OCI-LY3 (cell line): ENCODE measurements around the gene DIP2C.

Experiments
- H2AFZ ChIP-seq: fragments of 200-600, 300-600 bp; shearing (Covaris generic); 2 replicates; pipeline ENCODE4 v1.6.0; 2014; ENCODE audit warnings: antibody characterized with exemption, low read depth, low read length
- H3K27ac ChIP-seq: fragments of 200-600, 300-600 bp; sonication (generic); 2 replicates; pipeline ENCODE4 v1.5.1; 2014; ENCODE audit warnings: mild to moderate bottlenecking, low read length, moderate library complexity, mixed read lengths
- H3K27me3 ChIP-seq: fragments of 200-600, 300-600 bp; sonication (generic); 2 replicates; pipeline ENCODE4 v1.6.1; 2014; ENCODE audit warnings: low read depth, low read length, mixed read lengths
- H3K36me3 ChIP-seq: fragments of 200-600, 300-600 bp; sonication (generic); replicated peaks from 2 replicates; pipeline ENCODE3; 2014; ENCODE audit warnings: low read depth, low read length, mixed read lengths
- H3K4me1 ChIP-seq: fragments of 300-600, 200-600 bp; sonication (generic); 2 replicates; pipeline ENCODE4 v1.6.1; 2014; ENCODE audit warnings: low read length, mixed read lengths
- H3K4me2 ChIP-seq: fragments of 200-600, 300-600 bp; sonication (generic); 2 replicates; pipeline ENCODE4 v1.6.1; 2014; ENCODE audit warnings: low read length, mixed read lengths
- H3K4me3 ChIP-seq: fragments of 300-600, 200-600 bp; sonication (generic); 2 replicates; pipeline ENCODE4 v1.5.1; 2014; ENCODE audit warnings: antibody characterized with exemption, mild to moderate bottlenecking, low read length, moderate library complexity
- H3K79me2 ChIP-seq: fragments of 300-600, 200-600 bp; shearing (Covaris generic); 2 replicates; pipeline ENCODE4 v1.6.1; 2014; ENCODE audit warnings: mild to moderate bottlenecking, low read length, mixed read lengths
- H3K9ac ChIP-seq: fragments of 300-600, 200-600 bp; shearing (Covaris generic); 2 replicates; pipeline ENCODE4 v1.6.0; 2014; ENCODE audit warnings: mild to moderate bottlenecking, low read length, moderate library complexity
- H3K9me3 ChIP-seq: fragments of 200-600, 300-600 bp; shearing (Covaris generic); 2 replicates; pipeline ENCODE4 v1.6.1; 2014; ENCODE audit warnings: low read length, mixed read lengths; ENCODE audit not compliant: insufficient read depth
- H4K20me1 ChIP-seq: fragments of 200-600, 300-600 bp; sonication (generic); 2 replicates; pipeline ENCODE4 v1.6.1; 2016; ENCODE audit warnings: low read length, mixed read lengths; ENCODE audit not compliant: insufficient read depth
- CTCF ChIP-seq: fragments of 200-600, 300-600 bp; sonication (generic); IDR thresholded peaks from 2 replicates; pipeline ENCODE4 v1.5.1; 2014; ENCODE audit warnings: antibody characterized with exemption, low read length, low read depth
- EZH2phosphoT487 ChIP-seq: fragments of 200-600 bp; shearing (Covaris generic); IDR thresholded peaks from 2 replicates; pipeline ENCODE4 v1.6.1; 2018; ENCODE audit warnings: antibody characterized with exemption, mixed run types, low read depth

Gene DIP2C

GRCh38 chr10:558364-558763, 131.1 kb downstream of the DIP2C start:
- Histone ChIP-seq H2AFZ (peak overlapping the region; percentile 81; the same call in 1 of the 2 replicates), H3K36me3 (no peaks in the 10 kb centered on the region), H3K9me3 (peaks cover 10% of the 10 kb centered on the region; the same call in 1 of the 2 replicates), H3K79me2 (no peaks in the 10 kb centered on the region), H3K27me3 (no peaks in the 10 kb centered on the region), H3K9ac (no peak overlapping the region), H3K4me1 (peaks cover 28% of the 10 kb centered on the region), H3K27ac (peak overlapping the region; percentile 48; the same call in 1 of the 2 replicates), H3K4me2 (peak overlapping the region; percentile 66), H3K4me3 (peak overlapping the region; percentile 60), H4K20me1 (no peaks in the 10 kb centered on the region)
- TF ChIP-seq EZH2phosphoT487 (no peak), CTCF (no peak)

GRCh38 chr10:557792-558328, 131.6 kb downstream of the DIP2C start:
- no peak overlapping the region for H3K9ac ChIP-seq
- H3K27ac ChIP-seq, result peak overlapping the region; percentile 32; the same call in 1 of the 2 replicates
- no peaks in the 10 kb centered on the region for H3K27me3 ChIP-seq
- peaks cover 10% of the 10 kb centered on the region; the same call in 1 of the 2 replicates for H3K9me3 ChIP-seq
- H3K79me2 ChIP-seq, result no peaks in the 10 kb centered on the region
- H3K4me1 ChIP-seq, result peaks cover 28% of the 10 kb centered on the region
- H3K36me3 ChIP-seq, result no peaks in the 10 kb centered on the region
- no peak for TF ChIP-seq EZH2phosphoT487
- no peak for TF ChIP-seq CTCF
- peak overlapping the region; percentile 81 for H2AFZ ChIP-seq
- H3K4me2 ChIP-seq, result peak overlapping the region; percentile 66
- peak overlapping the region; percentile 60 for H3K4me3 ChIP-seq
- H4K20me1 ChIP-seq, result no peaks in the 10 kb centered on the region

- no peaks in the 10 kb centered on the region for H3K36me3 ChIP-seq
- H3K79me2 ChIP-seq, result no peaks in the 10 kb centered on the region
- H3K4me3 ChIP-seq, result no peak overlapping the region
- peaks cover 28% of the 10 kb centered on the region for H3K4me1 ChIP-seq
- peak overlapping the region; percentile 12; the same call in 1 of the 2 replicates for H3K4me2 ChIP-seq
- H2AFZ ChIP-seq, result no peak overlapping the region
- no peaks in the 10 kb centered on the region for H4K20me1 ChIP-seq
- H3K9me3 ChIP-seq, result peaks cover 10% of the 10 kb centered on the region; the same call in 1 of the 2 replicates
- TF ChIP-seq EZH2phosphoT487, result no peak
- TF ChIP-seq CTCF, result no peak
- no peak overlapping the region; the same call in 1 of the 2 replicates for H3K27ac ChIP-seq
- no peak overlapping the region for H3K9ac ChIP-seq
- no peaks in the 10 kb centered on the region for H3K27me3 ChIP-seq
Measured at GRCh38 chr10:556971-557637, 132.4 kb downstream of the DIP2C start.

GRCh38 chr10:555682-556350, 133.7 kb downstream of the DIP2C start:
- Histone ChIP-seq H3K9me3 (no peaks in the 10 kb centered on the region), H3K79me2 (no peaks in the 10 kb centered on the region), H3K36me3 (no peaks in the 10 kb centered on the region), H3K4me1 (peaks cover 28% of the 10 kb centered on the region), H3K9ac (no peak overlapping the region), H3K4me3 (no peak overlapping the region), H3K27me3 (no peaks in the 10 kb centered on the region), H3K27ac (no peak overlapping the region), H2AFZ (no peak overlapping the region), H3K4me2 (no peak overlapping the region), H4K20me1 (no peaks in the 10 kb centered on the region)
- no peak for TF ChIP-seq CTCF
- TF ChIP-seq EZH2phosphoT487, result no peak
